Peyer's patch (tissue), 4 donors: Measurements from ENCODE around the gene MIAT.

Experiments
- CTCF ChIP-seq, 6 experiments: fragments of 450-650 bp in 4 of 6; fragments of 200-600 bp in 2 of 6; sonication (generic) in 1 of 6; IDR thresholded peaks; one replicate each; pipeline ENCODE4 v1.5.1; 2017 to 2019; ENCODE audit warnings: antibody characterized with exemption in 6 of 6, mild to moderate bottlenecking in 3 of 6, moderate library complexity in 1 of 6
- POLR2A ChIP-seq, 2 donors: fragments of 450-650 bp; IDR thresholded peaks; one replicate each; pipeline ENCODE4 v1.5.1; 2017; ENCODE audit warnings: antibody characterized with exemption in 2 of 2, mild to moderate bottlenecking in 2 of 2, moderate library complexity in 2 of 2

GRCh38 chr22:26700886-26701285, 43.5 kb downstream of the MIAT start:
- TF ChIP-seq CTCF (IDR thresholded peaks at IDR 0.05): no peak
- TF ChIP-seq POLR2A (IDR thresholded peaks at IDR 0.05): no peak
